Amniotic stem cell (primary cell): ENCODE data around the gene H6PD.

Source experiments
- DNase-seq: peaks from one replicate; lab custom pipeline; 2025; lab: John Stamatoyannopoulos, UW

The H6PD gene

DNA sequence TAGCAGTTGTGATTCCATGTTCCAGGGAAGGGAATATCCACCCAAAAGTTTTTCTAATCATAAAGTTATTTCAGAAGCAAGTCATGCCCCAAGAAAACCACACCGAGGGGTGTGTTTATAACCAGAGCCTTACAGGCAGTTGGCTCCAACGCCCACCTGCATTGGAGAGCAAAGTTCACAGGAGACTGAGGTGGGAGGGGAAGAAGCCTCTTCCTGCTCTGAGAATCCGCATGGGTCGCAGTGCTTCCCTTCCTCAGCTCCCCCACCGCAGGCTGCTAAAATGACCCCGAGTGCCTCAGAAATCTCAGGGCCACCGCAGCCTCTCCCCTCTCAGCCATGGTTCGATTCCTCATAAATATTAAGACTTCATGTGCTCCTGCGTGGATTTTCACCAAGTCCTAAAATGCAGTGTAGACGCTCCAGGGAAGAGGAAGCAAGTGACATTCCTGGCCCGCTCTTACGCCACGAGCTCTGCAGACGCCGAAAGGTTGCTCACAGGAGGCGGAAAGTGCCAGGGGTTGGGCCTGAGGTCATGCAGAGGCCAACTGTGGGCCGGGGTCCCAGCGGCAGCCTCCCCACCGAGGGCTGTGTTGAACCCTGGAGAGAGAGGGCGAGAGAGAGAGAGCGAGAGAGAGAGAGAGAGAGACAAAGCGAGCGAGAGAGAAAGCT is 44.7 kb downstream of the H6PD start:
- no peak for DNase-seq

DNA sequence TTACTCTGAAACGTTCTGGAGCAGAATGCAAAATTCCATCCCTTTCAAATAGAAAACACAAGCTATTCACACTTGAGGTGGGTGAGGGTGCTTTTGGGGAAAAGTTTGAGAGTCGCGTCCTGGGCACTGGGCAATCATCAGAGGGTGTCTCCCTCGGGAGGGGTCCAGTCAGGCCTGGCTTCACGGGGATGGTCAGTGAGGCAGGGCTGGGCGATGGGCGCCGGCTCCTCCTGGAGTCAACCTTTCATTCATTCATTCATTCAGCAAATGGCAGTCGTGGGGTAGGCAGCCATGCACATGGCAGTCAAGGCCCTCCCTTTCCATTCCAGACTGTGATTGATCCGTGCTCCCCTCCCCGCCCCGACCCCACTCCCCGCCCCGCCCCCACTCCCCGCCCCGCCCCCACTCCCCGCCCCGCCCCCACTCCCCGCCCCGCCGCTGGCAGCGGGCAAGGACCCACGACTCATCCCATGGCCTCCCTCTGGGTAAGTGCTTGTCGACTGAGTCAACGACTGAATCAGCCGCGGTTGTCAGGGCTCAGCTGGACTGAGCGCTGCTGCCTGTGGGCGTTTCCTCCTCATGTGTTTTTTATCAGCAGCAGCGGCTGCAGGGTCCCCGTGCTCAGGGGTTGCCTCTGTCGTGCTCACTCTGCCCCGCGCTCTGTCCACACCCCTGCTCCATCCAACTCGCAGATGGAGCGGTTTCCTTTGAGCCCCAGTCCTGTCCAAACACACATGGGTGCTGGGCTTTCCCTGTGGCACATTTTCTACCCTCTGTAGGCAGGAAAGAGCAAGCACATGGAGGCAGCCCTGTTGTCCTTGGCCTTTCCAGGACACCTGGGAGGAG is 45.7 kb downstream of the H6PD start:
- DNase-seq: peak; percentile 88

DNA sequence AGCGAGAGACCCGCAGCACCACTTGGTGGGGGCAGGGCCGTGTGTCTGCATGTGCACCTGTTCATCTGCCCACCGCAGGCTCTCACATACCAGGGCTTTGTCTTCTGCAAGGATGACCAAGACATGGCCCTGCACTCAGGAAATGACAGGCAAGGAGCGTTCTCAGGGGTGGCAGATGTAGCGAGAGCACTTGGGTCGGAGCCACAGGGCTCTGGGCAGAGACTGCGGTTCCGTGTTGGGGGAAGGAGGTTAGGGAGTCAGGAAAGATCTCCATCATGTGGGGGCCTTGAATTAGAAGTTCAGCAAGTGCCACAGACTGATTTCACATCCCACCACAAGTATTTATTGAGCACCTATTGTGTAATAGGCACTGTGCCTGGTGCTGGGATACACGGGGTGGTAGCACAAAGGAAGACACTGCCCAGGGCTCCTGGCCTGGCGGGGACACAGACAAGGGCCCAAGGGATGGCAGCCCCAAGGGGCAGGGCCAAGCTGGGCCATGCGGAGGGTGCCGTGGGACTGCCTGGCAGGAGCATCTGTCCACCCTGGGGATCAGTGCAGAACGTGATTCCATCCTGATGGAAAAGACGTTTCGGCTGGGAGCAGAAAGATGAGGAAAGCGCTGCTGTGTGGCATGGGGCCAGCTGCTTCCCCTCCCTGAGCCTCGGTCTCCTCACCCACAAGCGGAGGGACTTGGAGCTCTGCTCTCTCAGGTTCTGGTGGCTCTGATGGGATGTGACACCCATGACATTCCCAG is 46.7 kb downstream of the H6PD start:
- DNase-seq: no peak

DNA sequence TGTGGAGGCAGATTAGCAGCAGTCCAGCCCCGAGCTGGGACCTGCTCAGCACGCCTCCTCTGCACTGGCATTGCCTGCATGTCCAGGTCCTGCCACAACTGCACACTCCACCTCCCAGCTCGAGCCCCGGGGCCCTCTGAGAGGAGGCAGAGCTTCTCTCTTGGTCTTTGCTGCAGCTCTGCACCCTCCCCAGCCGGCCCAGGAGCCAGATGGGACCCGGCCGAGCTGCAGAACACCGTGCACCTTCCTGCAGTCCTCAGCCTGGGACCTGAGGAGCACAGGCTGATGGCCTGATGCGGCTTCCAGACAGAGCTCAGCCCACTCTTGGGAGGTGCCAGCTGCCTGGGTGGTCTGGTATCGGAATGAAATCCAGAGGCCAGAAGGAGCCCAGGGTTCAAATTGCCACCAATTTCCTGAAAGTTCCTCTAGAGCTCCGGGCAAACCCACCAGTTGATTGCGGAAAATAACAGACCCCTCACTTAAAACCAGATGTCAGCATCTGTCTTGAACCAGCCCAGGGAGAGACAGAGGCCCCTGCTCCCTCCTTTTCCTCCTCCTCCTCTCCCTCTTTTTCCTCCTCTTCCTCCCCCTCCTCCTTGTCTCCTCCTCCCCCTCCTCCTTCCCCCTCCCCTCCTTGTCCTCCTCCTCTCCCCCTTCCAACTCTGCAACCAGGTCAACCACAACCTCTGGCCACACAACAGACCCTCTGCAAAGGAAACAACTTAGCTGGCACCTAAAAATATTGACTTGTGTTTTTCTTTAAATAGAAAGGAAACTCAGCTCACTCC is 47.5 kb downstream of the H6PD start:
- no peak for DNase-seq

DNA sequence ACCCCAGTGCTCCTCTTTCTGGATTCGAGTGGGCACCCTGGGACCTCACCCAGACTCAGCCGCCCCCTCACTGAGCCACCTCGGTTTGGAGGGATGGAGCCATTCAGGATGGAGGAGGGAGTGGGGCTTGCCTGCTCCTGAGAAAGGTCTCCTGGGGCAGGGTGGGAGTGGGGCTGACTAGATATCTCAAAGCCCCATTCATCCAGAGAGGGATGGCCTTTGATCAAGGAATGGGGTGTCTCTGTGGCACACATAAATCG is 48.1 kb downstream of the H6PD start:
- no peak for DNase-seq

DNA sequence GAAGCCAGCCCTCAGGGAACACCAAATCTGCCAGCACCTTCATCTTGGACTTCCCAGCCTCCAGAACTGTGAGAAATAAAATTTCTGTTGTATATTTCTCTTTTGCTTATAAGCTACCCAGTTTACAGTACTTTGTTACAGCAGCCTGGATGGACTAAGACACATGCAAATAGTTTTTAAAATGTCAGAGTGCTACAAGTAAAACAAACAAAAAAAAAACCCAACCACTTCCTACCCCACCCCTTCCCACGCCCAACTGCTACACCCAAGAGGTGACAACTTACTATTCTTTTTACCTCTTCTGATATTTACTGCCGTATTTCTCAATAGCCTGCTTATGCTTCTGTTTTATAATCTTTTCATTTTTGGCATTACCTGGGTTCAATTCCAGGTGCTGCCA is 49.5 kb downstream of the H6PD start:
- DNase-seq: no peak

DNA sequence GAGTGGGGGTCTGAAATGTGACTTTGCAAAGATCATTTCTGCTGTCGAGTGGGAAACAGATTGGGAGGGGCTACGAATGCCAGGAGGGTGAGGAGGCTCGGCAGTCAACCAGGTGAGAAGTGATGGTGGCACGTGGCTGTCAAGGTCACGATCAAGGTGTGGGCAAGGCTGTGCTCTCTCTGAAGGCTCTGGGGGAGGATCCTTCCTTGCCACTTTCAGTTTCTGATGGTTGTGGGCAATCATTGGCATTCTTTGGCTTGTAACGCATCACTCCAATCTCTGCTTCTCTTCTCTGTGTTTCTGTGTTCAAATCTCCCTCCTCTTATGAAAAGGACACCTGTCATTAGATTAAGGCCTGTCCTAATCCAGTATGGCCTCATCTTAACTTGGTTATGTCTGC is 52.0 kb downstream of the H6PD start:
- DNase-seq: no peak

DNA sequence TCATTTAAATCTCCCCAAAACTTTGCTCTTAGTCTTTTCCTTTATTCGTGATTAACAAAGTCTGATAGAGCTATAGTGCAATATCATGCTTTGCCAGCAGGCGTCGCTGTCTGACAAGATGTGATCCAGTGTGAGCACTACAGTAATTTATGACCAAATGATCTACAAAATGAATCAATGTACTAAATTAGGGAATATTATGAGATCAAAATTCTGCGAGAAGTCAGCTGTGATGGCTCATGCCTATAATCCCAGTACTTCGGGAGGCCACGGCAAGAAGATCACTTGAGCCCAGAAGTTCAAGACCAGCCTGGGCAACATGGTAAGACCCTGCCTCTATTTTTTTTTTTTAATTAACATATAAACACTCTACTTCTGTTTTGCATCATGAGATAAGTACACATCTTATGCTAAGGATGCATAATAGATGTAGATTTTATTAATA is 54.5 kb downstream of the H6PD start:
- DNase-seq: no peak

DNA sequence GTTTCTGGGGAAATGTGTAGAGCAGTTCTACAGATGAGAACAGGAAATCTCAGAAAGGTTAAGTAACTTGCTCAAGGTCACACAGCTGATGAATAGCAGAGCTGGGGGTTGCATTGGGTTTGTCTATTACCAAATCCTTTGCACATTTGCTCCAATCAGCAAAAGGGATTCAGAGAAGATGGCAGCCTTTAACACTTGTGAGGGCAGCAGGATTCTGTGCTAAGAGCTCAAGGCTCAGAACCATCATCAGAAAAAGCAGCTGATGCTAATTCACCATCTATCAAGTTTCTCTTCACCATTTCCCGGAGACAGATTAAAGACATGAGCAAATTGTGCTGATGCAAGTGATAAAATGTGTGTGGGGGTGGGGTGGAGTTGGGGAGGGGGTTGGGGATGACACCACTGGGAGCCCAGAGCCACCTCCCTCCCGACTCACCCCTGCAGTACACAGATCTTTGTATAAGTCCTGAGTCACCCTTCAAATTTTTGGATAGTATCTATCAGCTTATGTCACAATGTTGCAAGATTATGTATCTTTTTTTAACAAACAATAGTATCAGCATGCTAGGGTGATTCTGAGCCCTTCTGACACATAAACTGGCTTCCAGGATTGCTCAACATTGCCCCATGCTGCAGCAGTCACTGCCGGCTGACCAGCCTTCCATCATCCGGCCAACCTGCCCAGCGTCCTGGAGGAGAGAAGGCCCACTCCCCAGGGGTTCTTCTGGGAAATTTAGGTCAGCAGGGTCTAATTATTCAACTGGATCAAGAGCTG is 55.3 kb downstream of the H6PD start:
- DNase-seq: peak; percentile 44

DNA sequence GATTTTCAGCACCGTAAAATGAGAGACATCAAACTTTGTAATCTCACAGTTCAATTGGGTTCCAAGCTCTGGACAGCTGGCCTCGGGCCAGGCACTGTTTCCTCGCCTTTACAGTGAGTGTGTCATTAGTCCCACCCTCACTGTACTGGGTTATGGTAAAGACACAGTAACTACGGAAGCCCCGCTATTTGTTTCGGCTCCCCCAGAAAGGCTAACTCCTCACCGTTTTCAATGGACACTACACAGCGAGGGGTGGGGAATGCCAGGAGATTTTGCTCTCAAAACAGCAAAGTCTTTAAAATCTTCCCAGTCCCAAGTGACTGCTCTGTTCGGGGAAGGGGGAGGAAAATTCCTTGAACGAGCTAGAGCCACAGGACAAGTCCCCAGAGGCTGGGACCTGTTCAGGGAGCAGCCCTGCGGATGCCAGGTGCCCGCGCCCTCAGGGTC is 57.4 kb downstream of the H6PD start:
- no peak for DNase-seq

DNA sequence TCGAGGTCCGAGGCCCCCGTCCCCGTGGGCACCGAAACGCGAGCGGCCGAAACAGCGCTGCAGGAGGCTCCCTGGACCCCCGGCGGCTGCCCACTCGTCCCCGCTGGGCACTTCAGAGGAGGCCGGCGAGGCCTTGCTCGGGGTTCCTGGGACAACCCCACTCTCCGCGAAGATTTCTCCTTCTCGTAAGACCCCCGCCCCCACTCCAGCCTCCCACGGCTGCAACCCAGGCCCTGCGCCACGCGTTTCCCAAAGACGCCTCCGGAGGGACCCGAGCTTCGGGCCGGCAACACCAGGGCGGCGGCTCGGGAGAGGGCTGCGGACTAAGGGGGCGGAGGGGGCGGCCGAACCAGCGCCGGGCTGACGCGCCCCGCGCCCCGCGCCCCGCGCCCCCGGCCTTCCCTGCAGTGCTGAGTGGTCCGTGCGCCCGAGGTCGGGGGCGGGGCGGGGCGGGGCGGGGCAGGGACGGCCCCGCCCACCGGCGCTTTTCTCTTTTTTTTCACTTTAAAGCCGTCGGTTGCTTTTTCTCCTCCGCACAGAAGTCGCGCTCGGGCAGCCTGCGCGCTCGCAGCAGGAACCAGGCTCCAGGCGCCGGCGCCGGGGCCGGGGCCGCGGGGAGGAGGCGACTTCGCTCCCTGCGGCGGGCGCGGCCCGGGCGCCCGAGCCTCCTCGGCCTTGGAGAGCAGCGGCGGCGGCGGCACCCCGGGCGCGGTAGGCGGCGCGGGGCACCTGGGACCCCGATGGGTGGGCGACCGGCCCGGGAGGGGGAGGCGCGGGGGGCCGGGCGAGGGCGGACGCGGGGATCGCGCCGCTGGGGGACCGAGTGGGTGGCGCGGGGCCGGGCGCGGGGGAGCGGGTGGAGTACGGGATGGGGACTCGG is 58.0 kb downstream of the H6PD start, which contains the start of gene SPSB1:
Gene SPSB1, plus strand, starts transcription at position 534 of the 880 bp plus-strand sequence. CDS start 62,998 bp downstream, outside the sequence.
- DNase-seq: peak; percentile 56

DNA sequence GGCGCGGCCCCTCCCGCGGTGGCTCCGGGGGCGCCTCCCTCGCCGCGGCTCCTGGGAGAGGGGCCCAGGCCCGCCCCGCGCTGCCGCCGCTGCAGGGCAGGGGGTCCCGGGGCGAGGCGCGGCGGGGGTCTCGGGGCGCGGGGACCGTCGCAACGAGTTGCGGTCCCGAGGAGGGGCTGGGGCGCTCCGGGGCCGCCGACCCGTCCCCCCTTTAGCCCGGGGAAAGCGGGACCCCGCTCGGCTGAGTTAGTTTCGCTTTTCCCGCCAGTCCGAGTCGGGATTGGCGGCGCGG is 58.6 kb downstream of the H6PD start:
- no peak for DNase-seq

DNA sequence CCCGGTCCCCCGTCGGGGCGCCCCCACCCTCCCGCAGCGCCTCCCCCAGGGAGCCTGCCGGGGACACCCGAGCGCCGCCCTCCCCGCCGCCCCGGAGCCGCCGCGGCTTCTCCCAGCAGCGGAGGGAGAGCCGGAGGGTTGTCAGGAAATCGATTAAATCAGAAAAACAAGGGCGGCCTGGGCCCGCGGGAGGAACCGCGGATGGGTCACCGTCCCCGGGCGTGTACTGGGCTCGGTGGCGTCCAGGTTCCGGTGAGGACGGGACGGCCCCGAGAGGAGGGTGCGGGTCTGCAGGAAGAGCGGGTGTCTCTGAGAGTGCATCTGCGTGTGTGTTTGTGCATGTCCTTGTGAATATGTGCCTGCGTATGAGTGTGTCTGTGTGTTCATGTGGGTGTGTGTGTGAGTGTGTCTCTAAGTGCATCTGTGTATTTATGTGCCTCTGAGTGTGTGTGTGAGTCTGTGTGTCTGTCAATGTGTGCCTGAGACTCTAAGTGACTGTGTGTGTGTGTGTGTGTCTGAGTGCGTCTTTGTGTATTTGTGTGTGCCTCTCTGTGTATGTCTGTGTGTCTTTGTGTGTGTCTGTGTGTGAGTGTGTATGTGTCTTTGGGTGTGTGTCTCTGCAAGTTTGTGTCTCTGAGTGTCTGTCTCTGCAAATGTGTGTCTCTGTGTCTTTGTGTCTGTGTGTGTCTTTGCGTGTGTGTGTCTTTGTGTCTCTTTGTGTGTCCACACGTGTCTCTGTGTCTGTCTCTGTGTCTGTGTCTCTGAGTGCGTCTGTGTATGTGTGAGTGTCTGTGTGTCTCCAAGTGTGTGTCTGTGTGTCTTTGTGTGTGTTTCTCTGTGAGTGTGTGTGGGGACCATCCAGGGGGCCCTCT is 59.2 kb downstream of the H6PD start:
- no peak for DNase-seq

DNA sequence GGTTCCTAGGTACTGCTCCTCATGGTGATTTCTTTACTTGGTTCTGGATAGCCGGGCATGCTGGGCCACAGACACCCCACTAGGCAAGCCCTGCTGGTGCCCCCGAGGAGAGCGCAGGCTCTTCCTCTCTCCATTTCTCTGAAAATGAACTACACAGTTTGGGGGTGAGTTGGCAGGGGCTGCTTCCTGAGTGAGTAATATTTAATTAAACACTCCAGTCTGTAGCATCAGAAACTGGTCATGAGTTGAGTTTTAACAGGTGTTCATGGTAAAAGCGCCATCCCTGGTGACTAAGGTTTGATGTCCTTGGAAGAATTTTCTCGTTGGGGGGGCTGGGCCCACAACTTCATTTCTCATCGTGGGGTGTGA is 59.8 kb downstream of the H6PD start:
- peak; percentile 57 for DNase-seq

DNA sequence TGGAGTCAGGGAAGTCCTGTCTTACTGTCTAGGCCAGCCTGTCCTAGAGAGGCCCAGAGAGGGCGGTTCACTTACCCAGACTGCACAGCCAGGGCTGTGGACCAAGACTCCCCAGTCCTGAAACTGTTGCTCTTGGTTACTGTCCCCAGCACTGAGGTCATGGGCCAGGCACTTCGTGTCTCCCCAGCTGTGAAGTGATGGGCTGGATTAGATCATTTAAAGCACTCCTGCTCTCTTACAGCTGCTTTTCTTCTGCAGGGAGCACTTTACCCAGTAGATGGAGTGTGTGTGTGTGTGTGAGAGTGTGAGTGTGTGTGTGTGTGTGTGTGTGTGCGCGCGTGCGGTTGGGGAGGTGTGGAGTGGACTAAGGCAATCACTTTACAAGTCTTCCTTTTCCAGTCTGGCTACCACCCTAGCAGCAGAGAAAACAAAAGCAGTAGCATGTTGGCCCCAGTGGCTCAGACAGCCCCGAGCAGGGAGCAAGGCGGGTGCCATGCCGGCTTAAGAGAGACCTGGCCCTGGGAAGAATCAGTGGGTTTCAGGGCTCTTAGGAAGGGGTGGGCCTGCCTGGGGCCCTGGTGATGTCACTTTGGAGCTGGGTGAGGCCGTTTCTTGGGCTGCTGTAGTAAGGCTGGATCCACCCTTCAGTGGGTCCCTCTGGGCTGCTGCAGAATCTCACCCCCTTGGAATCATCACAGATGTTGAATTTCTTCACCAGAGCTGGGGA is 60.5 kb downstream of the H6PD start:
- DNase-seq: no peak

DNA sequence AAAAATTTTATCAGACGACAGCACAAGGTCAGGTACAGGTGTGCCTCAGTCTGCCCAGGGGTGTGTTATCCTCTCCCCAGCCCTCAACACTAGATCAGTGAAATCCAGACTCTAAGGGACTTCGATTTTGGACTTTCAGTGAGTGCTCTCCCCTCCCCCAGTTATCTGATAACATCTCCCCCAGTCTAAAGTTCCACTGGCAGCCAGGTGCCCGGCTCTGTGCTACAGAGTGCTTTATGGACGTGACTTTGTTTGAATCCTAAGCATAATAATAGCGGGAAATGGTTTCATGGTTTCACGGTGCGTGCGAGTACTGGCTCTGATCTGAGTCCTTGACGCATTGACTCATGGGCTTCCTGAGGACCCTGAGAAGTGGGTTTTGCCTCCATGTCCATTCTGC is 61.3 kb downstream of the H6PD start:
- no peak for DNase-seq

DNA sequence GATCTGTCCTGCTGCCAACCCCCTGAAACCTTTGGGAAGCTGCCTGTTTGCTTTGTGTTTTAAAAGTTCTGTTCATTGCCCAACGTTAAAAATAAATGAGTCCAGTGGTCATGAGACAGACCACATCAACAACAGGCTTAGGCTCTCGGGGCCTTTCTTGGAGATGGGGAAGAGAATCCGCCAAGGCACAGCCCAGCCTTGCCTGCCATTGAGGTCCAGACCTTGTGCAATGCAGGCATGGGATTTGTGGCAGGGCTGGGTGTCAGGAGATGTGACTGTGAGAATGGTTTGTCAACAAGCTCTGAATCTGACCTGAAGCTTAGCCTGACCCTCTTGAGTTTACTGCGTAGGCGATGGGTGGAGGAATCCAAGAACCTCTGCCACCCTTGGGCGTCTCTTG is 62.3 kb downstream of the H6PD start:
- DNase-seq: no peak

DNA sequence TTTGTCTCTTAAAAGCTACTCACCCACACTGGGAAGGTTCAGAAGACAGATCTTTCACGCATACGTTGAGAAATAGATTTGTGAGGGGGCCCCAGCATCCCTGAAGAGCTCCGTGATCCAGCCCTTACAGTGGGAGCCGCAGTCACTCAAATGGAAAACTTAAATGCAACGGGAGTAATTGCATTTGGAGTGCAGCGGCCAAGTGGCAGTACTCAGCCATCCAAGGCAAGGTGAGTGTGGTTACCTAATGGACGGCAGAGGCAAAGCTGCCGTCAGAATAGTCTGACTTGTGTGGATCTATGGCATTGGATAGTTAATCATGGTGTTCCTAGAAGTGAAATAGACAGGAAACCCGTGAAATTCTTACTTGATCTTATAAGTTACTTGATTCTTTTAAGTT is 63.3 kb downstream of the H6PD start:
- no peak for DNase-seq

DNA sequence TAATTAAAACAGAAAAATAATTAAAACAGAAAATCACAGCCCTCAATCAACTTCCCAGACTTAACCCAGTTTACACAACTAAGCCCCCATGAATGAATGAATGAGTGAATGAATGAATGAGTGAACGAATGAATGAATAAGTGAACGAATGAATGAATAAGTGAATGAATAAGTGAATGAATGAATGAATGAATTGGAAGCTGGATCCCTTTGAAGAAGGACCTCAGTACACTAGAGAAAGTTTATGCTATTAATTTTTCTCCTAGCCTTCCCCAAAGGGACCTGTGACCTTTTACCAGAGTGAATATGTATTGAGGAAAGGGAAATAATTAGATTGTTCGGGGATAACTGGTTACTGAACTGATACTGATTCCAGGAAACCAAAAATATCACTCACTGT is 63.7 kb downstream of the H6PD start:
- no peak for DNase-seq
